Astrocyte of the hippocampus (primary cell): ENCODE data around the gene PLCB4.
A peak's percentile ranks its signal among the peaks of the same experiment; 100 is the strongest.

Experiments used
- DNase-seq: peaks from one replicate; pipeline ENCODE4 v3.0.0; 2011; ENCODE audit warnings: low read depth, low spot score

Gene PLCB4

GRCh38 chr20:9490631-9491030 is 421.7 kb downstream of the PLCB4 start:
- DNase-seq = no peak

- no peak for DNase-seq
Observed at GRCh38 chr20:9491324-9491723, 422.4 kb downstream of the PLCB4 start.

- no peak for DNase-seq
Observed at GRCh38 chr20:9492067-9492466, 423.2 kb downstream of the PLCB4 start.

GRCh38 chr20:9493803-9494202 is 424.9 kb downstream of the PLCB4 start:
- DNase-seq = no peak

- DNase-seq = no peak
Observed at GRCh38 chr20:9495701-9496100, 426.8 kb downstream of the PLCB4 start.

GRCh38 chr20:9496155-9496554 is 427.3 kb downstream of the PLCB4 start:
- no peak for DNase-seq

- no peak for DNase-seq
Observed at GRCh38 chr20:9498322-9498721, 429.4 kb downstream of the PLCB4 start.

GRCh38 chr20:9499126-9499899 is 430.4 kb downstream of the PLCB4 start:
- DNase-seq = no peak

GRCh38 chr20:9500121-9500520 is 431.2 kb downstream of the PLCB4 start:
- DNase-seq = no peak

GRCh38 chr20:9501473-9501872 is 432.6 kb downstream of the PLCB4 start:
- DNase-seq = no peak

GRCh38 chr20:9503526-9504245 is 434.8 kb downstream of the PLCB4 start:
- DNase-seq = peak; percentile 80

GRCh38 chr20:9506280-9506821 is 437.5 kb downstream of the PLCB4 start:
- DNase-seq = no peak

GRCh38 chr20:9506964-9507369 is 438.1 kb downstream of the PLCB4 start:
- peak; percentile 10 for DNase-seq

- DNase-seq = no peak
Observed at GRCh38 chr20:9507544-9508239, 438.8 kb downstream of the PLCB4 start.

GRCh38 chr20:9508240-9508661 is 439.4 kb downstream of the PLCB4 start:
- no peak for DNase-seq

- no peak for DNase-seq
Observed at GRCh38 chr20:9508696-9509178, 439.9 kb downstream of the PLCB4 start.

GRCh38 chr20:9509246-9509645 is 440.4 kb downstream of the PLCB4 start:
- no peak for DNase-seq

GRCh38 chr20:9510911-9511310 is 442.0 kb downstream of the PLCB4 start:
- no peak for DNase-seq

GRCh38 chr20:9514072-9514460 is 445.2 kb downstream of the PLCB4 start:
- no peak for DNase-seq

- DNase-seq = peak; percentile 78
Observed at GRCh38 chr20:9514461-9515213, 445.8 kb downstream of the PLCB4 start, which contains the start of gene LAMP5. Gene LAMP5 (plus strand): TSS chr20:9514590. CDS start chr20:9514853, 263 bp downstream.

- DNase-seq = no peak
Observed at GRCh38 chr20:9515214-9515585, 446.3 kb downstream of the PLCB4 start.
